B cell (primary cell): ENCODE data around the gene CAMK2B.

Source experiments
- EZH2 ChIP-seq: IDR thresholded peaks from 2 replicates; pipeline ENCODE4 v1.6.1; 2012; ENCODE audit warnings: borderline replicate concordance, low read depth, mild to moderate bottlenecking, moderate library complexity, low read length; ENCODE audit not compliant: insufficient read depth, poor library complexity, severe bottlenecking
- TF ChIP-seq, protein P1 (sequence below): fragments of 200-600 bp; IDR thresholded peaks from one replicate; pipeline ENCODE4 v1.8.0; 2022; ENCODE audit warnings: antibody characterized with exemption, mild to moderate bottlenecking

DNA sequence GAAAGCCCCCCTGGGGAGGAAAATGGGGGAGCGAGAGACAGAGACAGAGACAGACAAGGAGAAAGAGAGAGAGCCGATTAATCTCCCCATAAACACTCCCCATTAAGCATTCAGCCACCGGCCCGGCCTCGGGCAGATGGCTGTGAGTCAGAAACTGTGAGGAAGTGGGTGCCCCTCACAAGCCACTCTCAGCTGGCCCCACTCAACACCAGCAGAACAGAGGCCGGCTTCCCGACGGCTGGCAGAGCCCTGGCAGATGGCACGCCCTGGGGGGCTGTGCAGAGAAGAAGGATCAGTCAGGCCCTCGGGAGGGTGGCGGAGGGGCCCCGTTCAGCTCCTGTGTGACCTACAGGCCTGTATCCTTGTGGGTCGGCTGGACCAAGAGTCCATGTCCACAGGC is 41.2 kb downstream of the CAMK2B start:
- no peak for TF ChIP-seq EZH2
- TF ChIP-seq, protein P1, sequence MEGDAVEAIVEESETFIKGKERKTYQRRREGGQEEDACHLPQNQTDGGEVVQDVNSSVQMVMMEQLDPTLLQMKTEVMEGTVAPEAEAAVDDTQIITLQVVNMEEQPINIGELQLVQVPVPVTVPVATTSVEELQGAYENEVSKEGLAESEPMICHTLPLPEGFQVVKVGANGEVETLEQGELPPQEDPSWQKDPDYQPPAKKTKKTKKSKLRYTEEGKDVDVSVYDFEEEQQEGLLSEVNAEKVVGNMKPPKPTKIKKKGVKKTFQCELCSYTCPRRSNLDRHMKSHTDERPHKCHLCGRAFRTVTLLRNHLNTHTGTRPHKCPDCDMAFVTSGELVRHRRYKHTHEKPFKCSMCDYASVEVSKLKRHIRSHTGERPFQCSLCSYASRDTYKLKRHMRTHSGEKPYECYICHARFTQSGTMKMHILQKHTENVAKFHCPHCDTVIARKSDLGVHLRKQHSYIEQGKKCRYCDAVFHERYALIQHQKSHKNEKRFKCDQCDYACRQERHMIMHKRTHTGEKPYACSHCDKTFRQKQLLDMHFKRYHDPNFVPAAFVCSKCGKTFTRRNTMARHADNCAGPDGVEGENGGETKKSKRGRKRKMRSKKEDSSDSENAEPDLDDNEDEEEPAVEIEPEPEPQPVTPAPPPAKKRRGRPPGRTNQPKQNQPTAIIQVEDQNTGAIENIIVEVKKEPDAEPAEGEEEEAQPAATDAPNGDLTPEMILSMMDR = no peak
